ENCODE measurements around the gene NINJ1.
A peak's percentile ranks its signal among the peaks of the same experiment; 100 is the strongest.

Gene NINJ1

DNA sequence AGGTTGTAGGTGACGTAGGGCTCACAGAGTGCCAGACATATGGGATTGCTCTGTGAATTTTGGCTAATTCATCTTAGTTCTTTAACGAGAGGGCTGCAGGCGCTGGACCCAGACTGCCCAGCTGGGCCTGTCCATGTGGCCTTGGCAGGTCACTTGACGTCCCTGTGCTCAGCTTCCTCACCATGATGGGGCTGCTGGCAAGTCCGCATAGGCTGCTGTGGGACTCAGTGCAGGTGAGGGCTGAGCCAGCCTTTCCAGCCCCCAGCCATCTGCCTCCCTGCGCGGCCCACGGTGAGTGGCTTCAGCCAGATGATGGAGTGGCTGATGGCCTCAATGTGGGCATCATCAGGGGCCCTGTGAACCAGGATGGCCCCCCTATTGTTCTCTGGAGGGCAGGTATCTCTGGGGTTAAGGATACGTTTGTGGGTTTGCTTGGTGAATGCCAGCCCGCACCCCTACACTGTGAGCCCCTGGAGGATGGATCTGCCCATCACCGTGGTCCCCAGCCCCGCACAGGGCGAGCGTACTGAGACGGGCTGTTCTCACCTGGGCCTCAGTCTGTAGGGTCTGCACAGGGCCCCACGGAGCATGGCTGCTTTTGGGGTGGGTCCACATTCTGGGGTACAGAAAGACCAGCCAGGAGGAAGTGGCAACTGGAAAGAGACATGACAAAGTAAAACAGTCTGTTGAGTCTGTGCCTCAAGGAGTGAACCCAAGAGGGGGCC lies 34.3 kb downstream of the NINJ1 start:
- DNase-seq: no peak

DNA sequence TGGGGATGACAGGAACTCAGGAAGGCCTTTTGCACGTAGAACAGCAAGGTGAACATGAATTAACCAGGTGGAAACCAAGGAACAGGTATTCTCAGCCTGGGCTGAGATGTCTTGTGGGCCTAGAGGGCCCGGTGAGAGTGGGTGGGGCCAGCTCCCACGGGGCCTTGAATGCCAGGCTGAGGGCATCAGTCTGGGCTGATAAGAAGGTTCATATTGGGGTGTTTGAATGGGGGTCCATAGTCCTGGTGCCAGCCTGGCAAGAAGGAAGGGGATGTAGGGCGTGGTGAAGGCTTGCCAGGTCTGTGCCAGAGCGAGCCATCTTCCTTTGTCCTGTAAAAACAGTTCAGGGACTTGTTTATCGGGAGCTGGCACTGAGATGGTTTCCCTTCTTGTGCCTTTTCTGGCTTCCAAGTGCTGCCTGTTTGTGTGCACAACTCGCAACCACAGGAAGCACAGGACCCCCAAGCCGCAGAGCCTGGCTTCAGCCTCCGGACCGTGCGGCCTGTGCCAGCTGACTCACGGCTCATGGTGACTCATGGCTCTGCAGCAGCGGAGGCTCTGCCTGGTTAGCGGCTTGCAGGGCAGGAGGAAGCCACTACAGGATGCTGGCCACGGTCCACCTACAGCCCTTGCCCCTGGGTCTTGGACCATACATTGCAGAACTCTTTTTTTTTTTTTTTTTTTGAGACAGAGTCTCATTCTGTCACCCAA lies 35.7 kb downstream of the NINJ1 start:
- no peak for DNase-seq

DNA sequence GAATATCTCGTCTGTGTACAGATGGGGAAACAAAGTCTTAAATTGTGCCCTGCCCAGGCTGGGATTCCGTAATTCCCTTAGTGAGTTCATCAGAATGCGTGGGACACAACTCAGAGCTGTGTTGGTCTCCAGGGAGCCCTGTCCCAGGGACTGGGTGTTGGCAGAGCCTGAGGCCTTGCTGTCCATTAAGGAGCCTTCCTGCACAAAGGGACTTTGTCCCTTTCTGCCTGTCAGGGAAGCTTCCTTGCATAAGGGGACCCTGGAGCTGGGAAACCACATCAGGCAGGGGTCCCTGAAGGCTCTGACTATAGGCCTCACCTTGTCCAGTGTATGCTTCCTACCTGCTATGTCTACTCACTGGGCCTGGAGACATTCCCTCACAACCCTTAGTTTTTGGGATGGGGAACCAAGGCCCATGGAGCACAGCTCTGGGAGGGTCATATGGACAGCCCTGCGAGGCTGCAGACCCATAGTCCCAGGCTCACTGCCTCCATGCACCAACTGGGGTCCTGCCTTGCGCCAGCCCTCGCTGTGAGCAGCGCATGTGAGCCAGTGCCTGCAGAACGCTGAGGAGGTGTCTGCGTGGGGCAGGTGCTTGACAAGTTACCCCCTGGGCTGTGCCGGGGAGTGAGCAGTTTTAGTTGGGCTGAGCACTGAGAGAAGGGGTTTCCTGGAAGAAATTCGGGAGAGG lies 36.4 kb downstream of the NINJ1 start:
- DNase-seq: no peak

DNA sequence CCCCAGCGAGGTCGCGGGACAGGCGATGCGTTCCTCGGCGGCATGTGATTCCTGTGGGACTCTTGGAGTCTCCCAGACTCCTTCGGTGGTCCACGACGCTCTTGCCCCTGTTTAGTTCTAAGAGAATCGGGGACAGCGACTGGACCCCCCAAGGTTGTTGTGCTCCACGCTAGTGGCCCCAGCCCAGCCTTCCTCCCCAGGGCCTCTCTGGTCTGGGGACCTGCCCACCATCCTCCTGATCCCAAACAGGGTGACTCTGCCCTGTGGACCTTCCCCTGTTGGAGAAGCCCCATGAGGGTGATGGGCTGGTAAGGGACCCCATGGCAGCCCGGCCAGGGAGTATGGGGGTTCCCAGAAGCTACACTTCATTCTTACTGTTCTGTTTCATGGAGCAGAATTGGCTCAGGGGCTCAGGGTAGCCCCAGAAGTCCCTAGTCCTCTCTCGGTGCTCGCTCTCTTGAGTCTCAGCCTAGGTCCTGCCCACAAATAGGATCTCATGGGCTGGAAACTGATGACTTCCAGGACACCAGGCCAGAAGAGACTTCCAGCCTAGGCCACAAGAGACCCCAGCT lies 37.2 kb downstream of the NINJ1 start:
- no peak for DNase-seq

GRCh38 chr9:93096131-93096802 lies 37.8 kb downstream of the NINJ1 start, which contains the start of gene CARD19:
Gene CARD19 (plus strand): TSS chr9:93096217. CDS start chr9:93096346, 129 bp downstream.
- DNase-seq: no peak

DNA sequence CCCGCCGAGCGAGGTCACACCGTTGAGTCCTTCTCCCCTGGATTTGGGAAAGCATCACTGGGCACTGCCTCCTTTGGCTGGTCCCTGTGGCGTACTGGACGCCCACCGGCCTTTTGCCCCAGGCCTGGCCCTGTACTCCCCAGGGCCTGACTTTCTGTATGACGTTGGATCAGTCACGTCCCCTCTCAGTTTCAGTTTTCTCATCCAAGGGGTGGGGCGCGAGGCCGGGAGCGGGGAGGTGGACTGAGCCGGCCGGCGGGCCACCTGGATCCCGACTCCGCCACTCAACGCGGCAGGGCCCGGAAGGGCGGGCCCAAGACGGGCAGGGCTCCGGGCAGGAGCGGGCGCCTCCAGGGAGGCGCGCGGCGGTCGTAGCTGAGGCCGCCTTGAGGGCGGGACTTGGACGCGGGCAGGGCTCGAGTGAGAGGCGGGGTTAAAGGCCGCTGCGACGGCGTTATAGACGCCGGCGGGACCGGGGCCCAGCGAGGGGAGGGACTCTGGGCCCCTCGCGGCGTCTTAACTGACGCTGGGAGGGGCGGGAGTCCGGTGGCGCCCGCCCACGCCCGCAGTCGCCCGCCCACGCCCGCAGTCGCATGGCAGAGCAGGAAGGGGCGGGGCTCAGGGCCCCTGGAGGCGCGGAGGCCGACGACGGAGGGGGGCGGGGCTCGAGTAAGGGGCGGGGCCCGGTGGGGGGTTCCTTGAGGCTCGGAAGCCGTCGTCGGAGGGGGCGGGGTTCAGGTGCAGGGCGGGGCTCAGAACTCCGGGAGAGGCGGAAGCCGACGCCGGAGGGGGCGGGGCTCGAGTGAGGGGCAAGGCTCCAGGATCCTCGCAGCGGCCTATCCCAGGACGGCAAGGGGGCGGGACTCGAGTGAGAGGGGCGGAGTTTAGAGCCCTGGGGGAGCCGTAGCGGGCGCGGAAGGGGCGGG lies 38.6 kb downstream of the NINJ1 start:
- DNase-seq: peak; percentile 94

DNA sequence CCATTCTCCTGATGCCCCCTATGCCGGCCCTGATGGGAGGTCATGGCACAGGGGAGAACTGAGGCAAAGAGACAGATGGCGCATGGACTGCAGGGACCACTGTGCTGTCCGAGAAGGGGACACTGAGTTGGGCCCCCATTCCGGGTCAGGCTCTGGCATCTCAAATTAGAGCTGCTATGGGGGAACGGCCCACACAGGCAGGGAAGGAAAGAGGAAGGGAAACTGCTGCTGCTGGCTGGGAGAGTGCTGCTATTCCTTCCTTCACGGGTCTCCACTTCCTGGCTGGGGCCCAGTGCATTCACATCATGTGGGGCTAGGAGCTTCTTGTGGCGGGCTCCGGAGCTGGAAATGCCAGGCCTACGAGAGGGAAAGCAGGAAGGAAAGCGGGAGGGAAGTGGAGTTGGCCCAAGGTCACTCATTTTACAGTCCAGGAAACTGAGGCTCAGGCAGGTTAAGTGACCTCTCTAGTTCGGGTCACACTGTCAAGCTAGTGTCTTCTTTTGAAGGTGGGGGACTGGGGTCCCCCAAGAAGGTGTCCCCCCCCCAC lies 39.3 kb downstream of the NINJ1 start:
- DNase-seq: no peak

DNA sequence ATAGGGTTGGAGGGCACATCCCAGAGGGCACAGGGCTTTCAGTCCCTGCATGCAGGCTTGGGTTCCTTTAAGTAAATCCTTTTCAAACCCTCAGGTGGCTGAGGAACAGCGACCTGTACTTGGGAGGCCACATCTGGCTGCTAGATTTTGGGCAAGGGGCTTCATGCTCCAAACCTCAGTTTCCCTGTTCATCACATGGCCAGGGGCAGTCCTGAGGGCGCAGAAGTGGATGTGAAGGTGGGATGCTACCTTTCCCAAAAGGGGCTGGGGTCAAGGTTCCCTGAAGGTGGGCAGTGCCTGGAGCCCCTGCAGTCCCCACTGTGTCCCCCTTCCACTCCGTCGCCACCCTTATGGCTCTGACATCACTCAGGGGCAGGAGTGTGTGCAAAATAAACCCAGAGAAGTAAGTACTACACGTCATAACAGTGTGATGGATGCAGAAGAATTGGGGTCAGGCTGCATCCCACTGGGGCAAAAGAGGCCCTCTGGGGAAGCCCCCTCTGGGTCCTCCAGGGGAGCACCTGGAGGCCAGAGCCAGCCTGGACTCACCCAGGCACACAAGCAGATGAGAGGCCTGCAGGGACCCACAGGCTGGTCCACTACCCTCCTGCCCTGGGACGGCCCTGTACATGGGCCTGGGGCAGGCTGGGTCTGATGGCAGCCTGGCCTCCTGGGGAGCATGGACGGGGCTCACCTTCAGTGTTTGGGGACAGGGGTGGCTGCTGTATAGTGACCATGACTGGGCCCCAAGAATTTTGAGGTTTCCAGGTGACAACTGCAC lies 40.0 kb downstream of the NINJ1 start:
- DNase-seq: no peak

- DNase-seq: no peak
Observed at GRCh38 chr9:93093127-93093876, 40.7 kb downstream of the NINJ1 start.

DNA sequence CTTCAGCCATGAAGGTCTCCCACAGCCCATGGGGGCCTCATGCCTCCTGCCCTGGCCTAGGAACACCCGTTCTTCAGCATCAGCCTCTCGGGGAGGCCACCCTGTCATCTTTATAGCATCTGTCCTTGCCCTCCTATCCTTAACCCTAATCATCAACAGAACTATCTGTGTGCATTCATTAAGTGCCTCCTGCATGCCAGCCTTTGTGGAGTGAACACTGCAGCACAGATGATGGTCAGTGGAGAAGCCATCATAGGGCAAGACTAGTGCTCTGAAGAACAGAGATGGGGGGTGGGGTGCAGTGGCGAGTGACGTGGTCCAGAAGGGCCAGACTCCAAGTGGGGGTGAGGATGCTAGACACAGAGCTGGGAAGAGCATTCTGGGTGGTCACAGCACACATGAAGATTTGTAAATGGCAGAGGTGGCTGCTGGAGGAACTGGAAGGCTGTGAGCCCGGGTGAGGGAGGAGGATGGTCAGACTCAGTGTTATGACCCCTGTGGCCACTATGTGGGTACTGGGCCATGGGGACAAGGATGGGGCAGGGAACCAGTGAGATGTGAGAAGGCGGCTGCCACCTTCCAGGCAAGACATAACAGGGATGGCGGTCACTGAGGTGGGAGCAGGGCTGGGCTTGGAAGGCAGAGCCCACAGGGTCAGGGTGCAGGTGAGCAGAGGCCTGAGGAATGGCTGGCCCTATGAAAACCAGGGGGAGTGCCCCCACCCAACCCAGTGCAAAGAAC lies 41.6 kb downstream of the NINJ1 start:
- no peak for DNase-seq

DNA sequence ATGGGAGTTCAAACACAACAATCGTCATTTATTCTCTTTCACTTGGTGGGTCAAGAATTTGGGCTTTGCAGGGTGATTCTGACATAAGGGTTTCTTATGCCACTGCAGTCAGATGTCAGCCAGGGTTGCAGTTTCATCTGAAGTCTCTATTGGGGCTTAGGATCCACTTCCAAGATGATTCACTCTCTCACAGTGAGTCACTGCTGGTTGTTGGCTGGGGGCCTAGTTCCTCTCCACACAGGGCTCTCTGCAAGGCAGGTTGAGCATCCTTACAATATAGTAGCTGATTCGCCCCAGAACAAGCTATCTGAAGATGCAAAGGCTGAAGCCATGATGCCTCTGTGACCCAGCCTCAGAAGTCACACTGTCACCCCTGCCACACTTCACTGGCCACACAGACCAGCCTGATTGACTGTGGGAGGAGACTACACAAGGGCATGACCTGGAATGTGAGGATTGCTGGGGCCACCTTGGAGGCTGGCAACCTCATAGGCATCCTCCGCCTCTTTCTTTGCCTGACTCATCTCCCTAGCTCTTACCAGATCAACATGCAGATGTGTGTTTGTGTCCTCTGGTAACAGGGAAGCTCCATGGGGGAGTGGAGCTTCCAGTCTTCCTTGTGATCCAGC lies 42.5 kb downstream of the NINJ1 start:
- DNase-seq: no peak

- DNase-seq: no peak
Observed at GRCh38 chr9:93091056-93091452, 43.0 kb downstream of the NINJ1 start.

DNA sequence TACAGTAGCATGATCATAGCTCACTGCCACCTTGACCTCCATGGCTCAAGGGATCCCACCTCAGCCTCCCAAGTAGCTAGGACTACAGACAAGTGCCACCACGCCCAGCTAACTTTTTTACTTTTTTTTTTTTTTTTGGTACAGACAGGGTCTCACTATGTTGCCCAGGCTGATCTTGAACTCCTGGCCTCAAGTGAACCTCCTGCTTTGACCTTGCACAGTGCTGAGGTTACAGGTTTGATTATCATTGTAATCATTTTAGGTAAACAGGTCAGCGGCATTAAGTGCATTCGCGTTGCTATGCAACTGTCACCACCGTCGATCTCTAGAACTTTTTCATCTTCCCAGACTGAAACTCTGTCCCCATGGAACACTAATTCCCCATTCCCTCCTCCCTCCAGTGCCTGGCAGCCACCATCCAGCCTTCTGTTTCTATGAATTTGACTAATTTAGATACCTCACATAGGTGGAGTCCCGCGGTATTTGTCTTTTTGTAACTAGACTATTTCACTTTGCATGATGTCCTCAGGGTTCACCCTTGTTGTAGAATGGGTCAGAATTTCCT lies 43.9 kb downstream of the NINJ1 start:
- DNase-seq: no peak

GRCh38 chr9:93089481-93089991 lies 44.5 kb downstream of the NINJ1 start:
- DNase-seq: no peak

DNA sequence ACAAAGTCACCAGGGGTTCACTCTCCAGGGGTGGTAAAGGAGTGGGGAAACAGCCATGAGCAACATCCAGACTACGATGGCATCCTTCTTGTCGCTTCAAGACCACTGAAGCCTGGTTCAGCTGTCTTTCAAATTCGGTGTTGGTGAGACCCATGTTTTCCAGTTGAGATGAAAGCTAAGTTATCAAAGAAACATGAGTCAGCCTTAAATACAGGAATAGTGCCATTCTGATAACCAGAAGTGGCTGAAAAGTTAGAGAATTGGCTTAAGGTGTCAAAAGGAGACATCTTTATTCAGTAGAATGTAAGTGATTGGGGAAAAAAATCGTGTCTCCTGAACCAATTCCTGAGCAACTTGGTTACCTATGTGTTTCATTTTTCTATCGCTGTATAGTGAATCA lies 45.0 kb downstream of the NINJ1 start:
- no peak for DNase-seq

DNA sequence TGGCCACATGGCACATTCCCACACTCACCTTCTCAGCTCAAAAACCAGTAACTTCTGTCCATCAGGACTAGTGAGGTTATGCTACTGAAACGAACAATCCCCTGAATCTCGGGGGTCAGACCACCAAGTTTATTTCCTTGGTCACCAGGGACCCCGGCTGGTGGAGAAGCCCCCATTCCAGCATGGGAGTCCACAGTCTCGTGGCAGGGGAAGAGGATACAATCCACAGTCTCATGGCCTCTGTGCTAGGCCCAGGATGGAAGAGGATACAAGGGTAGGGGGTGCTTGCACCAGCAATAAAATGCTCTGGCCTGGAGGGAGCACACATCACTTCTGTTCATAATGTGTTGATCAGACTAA lies 45.4 kb downstream of the NINJ1 start:
- DNase-seq: no peak

DNA sequence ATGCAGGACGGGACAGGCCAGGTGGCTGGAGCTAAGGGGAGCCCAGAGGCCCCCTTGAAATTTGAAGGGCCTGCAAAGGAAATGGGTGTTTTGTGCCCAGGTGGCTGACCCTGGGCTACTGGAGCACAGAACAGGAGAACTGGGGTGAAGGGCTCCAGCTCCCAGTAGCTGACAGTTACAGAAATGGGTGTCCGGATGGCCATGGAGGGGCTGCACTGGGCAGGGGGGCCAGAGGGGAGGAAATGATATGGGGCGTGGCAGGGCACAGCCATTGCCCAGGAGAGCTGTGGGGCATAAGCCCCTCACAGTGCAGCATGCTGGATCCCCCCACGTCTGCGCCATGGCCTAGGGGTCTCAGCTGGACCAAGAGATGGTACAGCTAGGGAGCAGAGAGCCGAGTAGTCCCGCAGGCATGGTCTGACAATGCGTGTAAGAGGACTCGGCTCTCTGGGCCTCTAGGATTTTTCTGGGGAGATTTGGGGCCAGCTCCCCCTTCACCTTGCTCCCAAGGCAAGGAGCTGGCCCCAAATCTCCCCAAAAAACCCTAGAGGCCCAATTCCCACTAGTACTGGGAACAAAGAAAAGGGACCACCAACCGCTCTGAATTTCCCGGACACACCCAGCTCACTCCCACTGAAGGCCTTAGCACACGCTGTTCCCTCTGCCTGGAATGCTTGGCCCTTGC lies 45.9 kb downstream of the NINJ1 start:
- DNase-seq: no peak

All from SHP77 treated with DMSO at 0.1 percent for 48 hours (cell line).